ENCODE data around the gene OR2AT4. TPM values are rescaled to one million over a fixed set of nuclear protein-coding genes. Genes with fewer than 3 reads are reported as not detected.

OR2AT4 gene
- total and polyA plus RNA-seq, 2 of the 8 experiments (the other 6 are each of a cell fraction or from before 2014, with no cell fraction given) = not detected

- TF ChIP-seq KDM1A (IDR thresholded peaks at IDR 0.05; ENCODE audit: borderline replicate concordance, low read length) = no peak
- TF ChIP-seq KDM4A (IDR thresholded peaks at IDR 0.05; ENCODE audit: low read depth, low read length, severe bottlenecking) = no peak
Measured at GRCh38 chr11:75063741-75064314, 32.8 kb downstream of the OR2AT4 start (continued).
